ENCODE measurements around the gene SMC1B.

SMC1B gene

DNA sequence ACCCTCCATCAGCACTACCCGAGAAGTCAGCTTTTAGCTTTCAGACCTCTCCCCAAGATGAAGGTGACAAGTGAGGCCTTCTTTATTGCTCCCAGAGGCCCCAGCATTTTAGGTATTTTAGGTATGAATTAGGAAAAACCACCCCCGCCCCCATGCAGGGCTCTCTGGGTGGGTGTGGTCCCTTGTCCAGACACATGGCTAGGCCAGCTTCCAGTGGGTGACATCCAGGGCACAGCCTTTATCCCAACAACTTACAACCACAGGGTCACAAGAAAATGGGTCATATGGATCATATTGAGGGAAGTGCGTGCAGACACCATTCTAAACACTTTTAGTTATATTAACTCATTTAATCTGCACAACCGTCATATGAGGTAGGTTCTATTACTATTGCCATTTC is 42.2 kb upstream of the SMC1B start:
- Histone ChIP-seq H3F3A (ENCODE audit: insufficient read depth) (no peaks in the 10 kb centered on the region), H4K20me1 (ENCODE audit: low read depth, low read length) (no peaks in the 10 kb centered on the region), H2AFZ (ENCODE audit: low read depth, low read length, severe bottlenecking) (no peak overlapping the region), H3K27me3 (ENCODE audit: low read length) (no peaks in the 10 kb centered on the region), H3K36me3 (ENCODE audit: low read length) (no peaks in the 10 kb centered on the region), H3K4me2 (ENCODE audit: low read depth, low read length, poor library complexity, severe bottlenecking) (no peak overlapping the region), H3K4me3 (ENCODE audit: insufficient read depth, low read length, poor library complexity, severe bottlenecking) (no peak overlapping the region), H3K79me2 (ENCODE audit: insufficient read depth, low read length) (no peaks in the 10 kb centered on the region), H3K27ac (ENCODE audit: low read depth, low read length) (no peak overlapping the region), H3K9me2 (replicated peaks; ENCODE audit: insufficient read depth, low read length) (no peaks in the 10 kb centered on the region), H3K9ac (ENCODE audit: low read length) (no peak overlapping the region), H3K9me3 (ENCODE audit: insufficient read depth, low read length) (no peaks in the 10 kb centered on the region)
- TF ChIP-seq EZH2phosphoT487 (conservative IDR thresholded peaks at IDR 0.05; ENCODE audit: low read length), result no peak
- TF ChIP-seq, protein P1, sequence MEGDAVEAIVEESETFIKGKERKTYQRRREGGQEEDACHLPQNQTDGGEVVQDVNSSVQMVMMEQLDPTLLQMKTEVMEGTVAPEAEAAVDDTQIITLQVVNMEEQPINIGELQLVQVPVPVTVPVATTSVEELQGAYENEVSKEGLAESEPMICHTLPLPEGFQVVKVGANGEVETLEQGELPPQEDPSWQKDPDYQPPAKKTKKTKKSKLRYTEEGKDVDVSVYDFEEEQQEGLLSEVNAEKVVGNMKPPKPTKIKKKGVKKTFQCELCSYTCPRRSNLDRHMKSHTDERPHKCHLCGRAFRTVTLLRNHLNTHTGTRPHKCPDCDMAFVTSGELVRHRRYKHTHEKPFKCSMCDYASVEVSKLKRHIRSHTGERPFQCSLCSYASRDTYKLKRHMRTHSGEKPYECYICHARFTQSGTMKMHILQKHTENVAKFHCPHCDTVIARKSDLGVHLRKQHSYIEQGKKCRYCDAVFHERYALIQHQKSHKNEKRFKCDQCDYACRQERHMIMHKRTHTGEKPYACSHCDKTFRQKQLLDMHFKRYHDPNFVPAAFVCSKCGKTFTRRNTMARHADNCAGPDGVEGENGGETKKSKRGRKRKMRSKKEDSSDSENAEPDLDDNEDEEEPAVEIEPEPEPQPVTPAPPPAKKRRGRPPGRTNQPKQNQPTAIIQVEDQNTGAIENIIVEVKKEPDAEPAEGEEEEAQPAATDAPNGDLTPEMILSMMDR (IDR thresholded peaks at IDR 0.05; ENCODE audit: insufficient read depth, low read length, poor library complexity, severe bottlenecking), result no peak

DNA sequence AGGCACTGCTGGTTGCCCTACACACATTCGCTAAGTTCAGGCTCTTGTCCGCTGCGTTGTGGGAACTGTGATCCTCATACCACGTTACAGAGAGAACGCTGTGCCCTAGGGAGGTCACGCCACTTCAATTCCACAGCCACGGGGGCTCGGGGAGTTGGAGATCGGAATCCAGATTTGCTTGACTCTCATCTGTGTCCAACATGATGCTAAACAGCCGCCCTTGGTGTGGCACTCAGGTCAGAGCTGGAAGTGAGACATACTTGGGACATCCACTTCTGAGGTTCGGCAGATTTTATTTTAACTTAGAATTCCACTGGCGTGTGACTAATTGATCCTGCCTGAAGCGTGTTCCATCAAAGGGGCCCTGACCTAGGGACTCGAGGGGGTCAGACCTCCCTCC is 41.8 kb upstream of the SMC1B start:
- TF ChIP-seq, protein P1 (IDR thresholded peaks at IDR 0.05; ENCODE audit: insufficient read depth, low read length, poor library complexity, severe bottlenecking), result no peak
- no peak for TF ChIP-seq EZH2phosphoT487 (conservative IDR thresholded peaks at IDR 0.05; ENCODE audit: low read length)

DNA sequence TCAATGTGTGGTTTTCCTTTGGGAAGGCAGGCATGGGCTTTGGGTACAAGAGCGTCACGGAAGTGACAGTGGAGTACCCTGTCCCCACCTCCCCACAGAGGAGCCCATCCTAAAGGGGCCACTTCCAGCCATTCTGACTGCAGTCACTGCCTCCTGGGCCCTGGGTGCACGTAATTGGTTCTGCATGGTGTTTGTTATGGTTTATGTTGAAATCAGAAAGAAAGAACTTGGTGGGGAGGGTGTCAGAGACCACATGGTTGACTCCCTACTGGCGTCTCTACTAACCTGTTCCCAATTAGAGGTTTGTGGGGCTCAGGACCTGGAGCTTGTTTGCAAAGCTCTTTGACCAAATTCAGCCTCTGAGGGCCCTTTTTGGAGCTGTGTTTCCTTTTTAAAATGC is 40.9 kb upstream of the SMC1B start:
- no peaks in the 10 kb centered on the region for H4K20me1 ChIP-seq (ENCODE audit: low read depth, low read length)
- no peak overlapping the region for H2AFZ ChIP-seq (ENCODE audit: low read depth, low read length, severe bottlenecking)
- H3K9me3 ChIP-seq (ENCODE audit: insufficient read depth, low read length), result no peaks in the 10 kb centered on the region
- H3F3A ChIP-seq (ENCODE audit: insufficient read depth), result no peaks in the 10 kb centered on the region
- H3K27ac ChIP-seq (ENCODE audit: low read depth, low read length), result no peak overlapping the region
- no peaks in the 10 kb centered on the region for H3K9me2 ChIP-seq (replicated peaks; ENCODE audit: insufficient read depth, low read length)
- no peaks in the 10 kb centered on the region for H3K27me3 ChIP-seq (ENCODE audit: low read length)
- H3K4me3 ChIP-seq (ENCODE audit: insufficient read depth, low read length, poor library complexity, severe bottlenecking), result no peak overlapping the region
- TF ChIP-seq, protein P1 (IDR thresholded peaks at IDR 0.05; ENCODE audit: insufficient read depth, low read length, poor library complexity, severe bottlenecking), result no peak
- no peak for TF ChIP-seq EZH2phosphoT487 (conservative IDR thresholded peaks at IDR 0.05; ENCODE audit: low read length)
- H3K9ac ChIP-seq (ENCODE audit: low read length), result no peak overlapping the region
- no peak overlapping the region for H3K4me2 ChIP-seq (ENCODE audit: low read depth, low read length, poor library complexity, severe bottlenecking)
- H3K79me2 ChIP-seq (ENCODE audit: insufficient read depth, low read length), result no peaks in the 10 kb centered on the region
- H3K36me3 ChIP-seq (ENCODE audit: low read length), result no peaks in the 10 kb centered on the region

More for the DNA sequence above, 41.8 kb upstream of the SMC1B start:
- Histone ChIP-seq H3K4me2 (ENCODE audit: low read depth, low read length, poor library complexity, severe bottlenecking) (no peak overlapping the region), H3K79me2 (ENCODE audit: insufficient read depth, low read length) (no peaks in the 10 kb centered on the region), H3K9me2 (replicated peaks; ENCODE audit: insufficient read depth, low read length) (no peaks in the 10 kb centered on the region), H3K9ac (ENCODE audit: low read length) (no peak overlapping the region), H4K20me1 (ENCODE audit: low read depth, low read length) (no peaks in the 10 kb centered on the region), H3K27me3 (ENCODE audit: low read length) (no peaks in the 10 kb centered on the region), H3K4me3 (ENCODE audit: insufficient read depth, low read length, poor library complexity, severe bottlenecking) (no peak overlapping the region), H3K9me3 (ENCODE audit: insufficient read depth, low read length) (no peaks in the 10 kb centered on the region), H2AFZ (ENCODE audit: low read depth, low read length, severe bottlenecking) (no peak overlapping the region), H3F3A (ENCODE audit: insufficient read depth) (no peaks in the 10 kb centered on the region), H3K27ac (ENCODE audit: low read depth, low read length) (no peak overlapping the region), H3K36me3 (ENCODE audit: low read length) (no peaks in the 10 kb centered on the region)

Measured in SU-DHL-6 (cell line).